NB4 (cell line): ENCODE results near the gene TMEM25.
"Not testable (repeated sequence)": the region's sequence is repeated elsewhere in the genome, so short reads cannot be mapped to it uniquely, and the experiment has no call there.

Experiments used
- CTCF ChIP-seq: IDR thresholded peaks from one replicate; pipeline ENCODE4 v1.5.1; 2012; ENCODE audit warnings: low read depth, low read length
- MAX ChIP-seq: IDR thresholded peaks from 2 replicates; pipeline ENCODE4 v1.6.1; 2011; ENCODE audit warnings: low read depth, low read length
- MYC ChIP-seq: IDR thresholded peaks from 2 replicates; pipeline ENCODE4 v1.6.1; 2011; ENCODE audit warnings: low read depth, low read length
- POLR2A ChIP-seq: IDR thresholded peaks from 2 replicates; pipeline ENCODE4 v1.6.1; 2011; ENCODE audit warnings: mild to moderate bottlenecking; ENCODE audit not compliant: insufficient read length; ENCODE audit errors: extremely low read depth

GRCh38 chr11:118481238-118481637 lies 49.8 kb upstream of the TMEM25 start:
- not testable (repeated sequence) for TF ChIP-seq POLR2A, CTCF, MAX, MYC
